Measurements from ENCODE around the gene HOXA13. TPM values are rescaled to one million over a fixed set of nuclear protein-coding genes. Genes with fewer than 3 reads are reported as not detected.

HOXA13 gene
- total and polyA plus RNA-seq, 2 experiments from 2014 or later, result 6.2 to 14.2 TPM

GRCh38 chr7:27205325-27206280, 5.7 kb upstream of the HOXA13 start:
- no peaks in the 10 kb centered on the region for H3K36me3 ChIP-seq (replicated peaks; ENCODE audit: insufficient read depth, low read depth)
- H3K79me2 ChIP-seq, result peaks cover 67% of the 10 kb centered on the region
- peak overlapping the region; percentile 82 for H3K27ac ChIP-seq
- no peak for DNase-seq (ENCODE audit: low spot score)
- H3K4me2 ChIP-seq, result peak overlapping the region; percentile 90
- no peaks in the 10 kb centered on the region for H3K9me3 ChIP-seq (ENCODE audit: low read depth)
- peak overlapping the region; percentile 38 for H2AFZ ChIP-seq
- H3K4me3 ChIP-seq, result peak overlapping the region; percentile 18
- H3K9me2 ChIP-seq (replicated peaks; ENCODE audit: insufficient read depth), result no peaks in the 10 kb centered on the region
- WGBS (ENCODE audit: low lambda C conversion rate, missing lambda C conversion rate), result 10% methylated on average over 52 of the region's 52 CpGs
- peaks cover 80% of the 10 kb centered on the region for H3K27me3 ChIP-seq
- TF ChIP-seq EZH2 (IDR thresholded peaks at IDR 0.05; ENCODE audit: borderline replicate concordance) (peak; percentile 74), CTCF (IDR thresholded peaks at IDR 0.05; ENCODE audit: poor library complexity) (no peak), EZH2phosphoT487 (IDR thresholded peaks at IDR 0.05; ENCODE audit: low read depth, severe bottlenecking, unreplicated experiment) (no peak)
- peaks cover 4% of the 10 kb centered on the region for H3K4me1 ChIP-seq (ENCODE audit: insufficient read depth)
- H4K20me1 ChIP-seq (ENCODE audit: insufficient read depth, poor library complexity, severe bottlenecking), result no peaks in the 10 kb centered on the region

GRCh38 chr7:27204851-27205322, 5.0 kb upstream of the HOXA13 start:
- Histone ChIP-seq H3K79me2 (peaks cover 66% of the 10 kb centered on the region), H4K20me1 (ENCODE audit: insufficient read depth, poor library complexity, severe bottlenecking) (no peaks in the 10 kb centered on the region), H3K36me3 (replicated peaks; ENCODE audit: insufficient read depth, low read depth) (no peaks in the 10 kb centered on the region), H2AFZ (peak overlapping the region; percentile 38), H3K4me3 (peak overlapping the region; percentile 18), H3K27me3 (peaks cover 85% of the 10 kb centered on the region), H3K4me1 (ENCODE audit: insufficient read depth) (peaks cover 4% of the 10 kb centered on the region), H3K9me2 (replicated peaks; ENCODE audit: insufficient read depth) (no peaks in the 10 kb centered on the region), H3K27ac (peak overlapping the region; percentile 82), H3K9me3 (ENCODE audit: low read depth) (no peaks in the 10 kb centered on the region), H3K4me2 (peak overlapping the region; percentile 90)
- TF ChIP-seq CTCF (IDR thresholded peaks at IDR 0.05; ENCODE audit: poor library complexity), result no peak
- no peak for TF ChIP-seq EZH2phosphoT487 (IDR thresholded peaks at IDR 0.05; ENCODE audit: low read depth, severe bottlenecking, unreplicated experiment)
- no peak for TF ChIP-seq EZH2 (IDR thresholded peaks at IDR 0.05; ENCODE audit: borderline replicate concordance)
- DNase-seq (ENCODE audit: low spot score), result no peak
- 4% methylated on average over 40 of the region's 41 CpGs for WGBS (ENCODE audit: low lambda C conversion rate, missing lambda C conversion rate)

GRCh38 chr7:27203964-27204594, 4.2 kb upstream of the HOXA13 start:
- TF ChIP-seq EZH2 (IDR thresholded peaks at IDR 0.05; ENCODE audit: borderline replicate concordance) (no peak), CTCF (IDR thresholded peaks at IDR 0.05; ENCODE audit: poor library complexity) (no peak), EZH2phosphoT487 (IDR thresholded peaks at IDR 0.05; ENCODE audit: low read depth, severe bottlenecking, unreplicated experiment) (peak; percentile 52)
- DNase-seq (ENCODE audit: low spot score), result no peak
- no peaks in the 10 kb centered on the region for H3K9me3 ChIP-seq (ENCODE audit: low read depth)
- H3K27me3 ChIP-seq, result peaks cover 88% of the 10 kb centered on the region
- H2AFZ ChIP-seq, result no peak overlapping the region
- peak overlapping the region; percentile 18 for H3K4me3 ChIP-seq
- H3K9me2 ChIP-seq (replicated peaks; ENCODE audit: insufficient read depth), result no peaks in the 10 kb centered on the region
- no peaks in the 10 kb centered on the region for H3K36me3 ChIP-seq (replicated peaks; ENCODE audit: insufficient read depth, low read depth)
- peaks cover 4% of the 10 kb centered on the region for H3K4me1 ChIP-seq (ENCODE audit: insufficient read depth)
- peak overlapping the region; percentile 82 for H3K27ac ChIP-seq
- H3K4me2 ChIP-seq, result peak overlapping the region; percentile 90
- H4K20me1 ChIP-seq (ENCODE audit: insufficient read depth, poor library complexity, severe bottlenecking), result peaks cover 2% of the 10 kb centered on the region
- H3K79me2 ChIP-seq, result peaks cover 65% of the 10 kb centered on the region
- 37% methylated on average over 4 of the region's 4 CpGs for WGBS (ENCODE audit: low lambda C conversion rate, missing lambda C conversion rate)

All from hepatocyte (in vitro differentiated cells).